HG02588 (cell line): ENCODE data around the gene NFIA.
"Not testable (repeated sequence)": the region's sequence is repeated elsewhere in the genome, so short reads cannot be mapped to it uniquely, and the experiment has no call there.

Experiments used
- ATAC-seq: cut with Tn5 transposase; IDR thresholded peaks from one replicate; pipeline ENCODE4 v1.9.1; 2021; ENCODE audit warnings: mild to moderate bottlenecking, moderate library complexity; ENCODE audit not compliant: unreplicated experiment

NFIA gene

GRCh38 chr1:61058483-61059245 is 23.7 kb upstream of the NFIA start:
- ATAC-seq, result no peak

- not testable (repeated sequence) for ATAC-seq
These were observed 20.8 kb upstream of the NFIA start for GRCh38 chr1:61061601-61062000.

DNA sequence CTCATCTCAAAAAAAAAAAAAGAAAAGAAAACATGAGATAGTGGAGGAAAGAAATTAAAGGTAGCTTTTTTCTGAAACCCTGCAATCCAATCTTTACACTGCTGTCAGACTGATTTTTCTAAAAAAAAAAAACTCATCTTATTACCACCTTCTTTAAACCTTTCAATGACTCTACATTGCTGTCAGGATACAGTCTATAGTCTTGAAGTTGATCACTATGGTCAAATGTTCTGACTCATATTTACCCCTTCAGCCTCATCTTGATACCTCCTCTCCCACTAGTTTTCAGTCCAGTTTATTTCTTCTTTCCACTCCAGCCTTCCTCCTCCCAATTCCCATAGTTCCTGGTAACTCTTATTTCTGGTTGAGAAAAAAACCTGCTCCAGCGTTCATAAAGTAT is 17.7 kb upstream of the NFIA start:
- no peak for ATAC-seq

- ATAC-seq, result no peak
These were observed 14.8 kb upstream of the NFIA start for GRCh38 chr1:61067446-61068019.

DNA sequence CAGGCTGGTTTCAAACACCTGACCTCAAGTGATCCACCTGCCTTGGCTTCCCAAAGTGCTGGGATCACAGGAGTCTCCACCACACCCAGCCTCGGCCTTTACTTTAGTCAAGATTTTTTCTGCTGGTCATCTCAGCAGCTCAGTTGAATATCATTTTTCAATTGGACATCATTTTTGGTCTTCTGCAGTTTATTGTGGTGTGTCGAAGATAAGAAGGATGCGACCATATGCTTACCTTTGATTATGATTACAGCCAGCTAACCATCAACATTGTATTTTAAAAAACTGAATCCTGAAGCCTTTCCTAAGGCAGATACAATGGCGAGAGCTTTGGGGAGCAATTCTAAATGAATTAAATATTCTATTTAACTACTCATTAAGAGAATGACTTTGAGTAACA is 12.3 kb upstream of the NFIA start:
- no peak for ATAC-seq

DNA sequence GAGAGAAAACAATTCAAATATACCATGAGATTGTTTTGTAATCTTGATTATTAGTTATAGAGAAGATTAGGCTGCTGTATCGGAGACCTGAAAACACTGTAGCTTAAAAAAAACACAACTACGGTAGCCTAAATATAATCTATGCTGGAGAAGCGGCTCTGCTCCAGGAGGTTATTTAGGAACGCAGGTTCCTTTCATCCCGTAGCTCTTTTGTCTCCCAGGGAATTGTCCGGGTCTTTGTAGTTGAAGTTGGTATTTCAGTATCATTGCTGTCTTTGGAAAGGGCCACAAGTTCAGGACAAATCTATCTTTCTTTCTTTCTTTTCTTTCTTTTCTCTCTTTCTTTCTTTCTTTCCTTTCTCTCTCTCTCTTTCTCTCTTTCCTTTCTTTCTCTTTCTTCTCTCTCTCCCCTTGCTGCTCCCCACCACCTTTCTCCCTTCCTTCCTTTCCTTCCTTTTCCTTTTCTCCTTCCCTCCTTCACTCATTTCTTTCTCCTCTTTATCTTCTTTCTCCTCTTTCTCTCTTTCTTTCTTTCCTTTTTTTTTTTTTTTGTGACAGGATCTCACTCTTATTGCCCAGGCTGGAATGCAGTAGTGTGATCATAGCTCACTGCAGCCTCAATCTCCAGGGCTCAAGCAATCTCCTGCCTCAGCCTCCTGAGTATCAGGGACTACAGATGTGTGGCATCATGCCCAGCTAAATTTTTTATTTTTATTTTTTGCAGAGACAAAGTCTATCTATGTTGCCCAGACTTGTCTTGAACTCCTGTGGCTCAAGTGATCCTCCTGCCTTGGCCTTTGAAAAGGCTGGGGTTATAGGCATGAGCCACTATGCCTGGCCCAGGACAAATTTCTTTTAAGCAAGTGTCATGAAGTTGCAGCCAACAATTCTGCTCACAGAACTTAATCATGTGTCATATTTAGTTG is 10.9 kb upstream of the NFIA start:
- no peak for ATAC-seq

DNA sequence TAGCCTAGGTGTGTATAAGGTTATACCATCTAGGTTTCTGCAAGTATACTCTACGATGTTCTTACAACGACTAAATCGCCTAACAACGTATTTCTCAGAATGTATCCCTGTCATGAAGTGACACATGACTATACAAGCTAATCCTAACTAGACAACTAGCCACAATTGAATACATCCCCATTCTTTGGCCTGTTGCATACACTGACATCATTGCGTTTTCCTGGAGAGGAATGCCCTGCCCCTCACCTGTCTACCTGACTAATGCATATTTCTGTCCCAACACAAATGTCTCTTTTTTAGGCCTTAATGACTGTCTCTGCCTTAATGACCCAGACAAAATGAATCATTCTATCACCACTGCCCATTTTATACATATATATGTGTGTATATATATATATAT is 8.5 kb upstream of the NFIA start:
- no peak for ATAC-seq

DNA sequence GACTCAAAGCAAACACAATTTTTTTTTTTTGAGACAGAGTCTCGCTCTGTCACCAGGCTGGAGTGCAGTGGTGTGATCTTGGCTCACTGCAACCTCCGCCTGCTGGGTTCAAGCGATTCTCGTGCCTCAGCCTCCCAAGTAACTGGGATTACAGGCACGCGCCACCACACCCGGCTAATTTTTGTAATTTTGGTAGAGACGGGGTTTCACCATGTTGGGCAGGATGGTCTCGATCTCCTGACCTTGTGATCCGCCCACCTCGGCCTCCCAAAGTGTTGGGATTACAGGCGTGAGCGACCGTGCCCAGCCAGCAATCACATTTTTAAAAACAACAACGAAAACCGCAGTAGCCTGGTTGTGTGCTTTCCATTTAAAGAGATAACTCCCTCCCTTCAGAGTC is 6.5 kb upstream of the NFIA start:
- not testable (repeated sequence) for ATAC-seq

- peak; percentile 76 for ATAC-seq
These were observed 5.4 kb upstream of the NFIA start for GRCh38 chr1:61076728-61077675.

DNA sequence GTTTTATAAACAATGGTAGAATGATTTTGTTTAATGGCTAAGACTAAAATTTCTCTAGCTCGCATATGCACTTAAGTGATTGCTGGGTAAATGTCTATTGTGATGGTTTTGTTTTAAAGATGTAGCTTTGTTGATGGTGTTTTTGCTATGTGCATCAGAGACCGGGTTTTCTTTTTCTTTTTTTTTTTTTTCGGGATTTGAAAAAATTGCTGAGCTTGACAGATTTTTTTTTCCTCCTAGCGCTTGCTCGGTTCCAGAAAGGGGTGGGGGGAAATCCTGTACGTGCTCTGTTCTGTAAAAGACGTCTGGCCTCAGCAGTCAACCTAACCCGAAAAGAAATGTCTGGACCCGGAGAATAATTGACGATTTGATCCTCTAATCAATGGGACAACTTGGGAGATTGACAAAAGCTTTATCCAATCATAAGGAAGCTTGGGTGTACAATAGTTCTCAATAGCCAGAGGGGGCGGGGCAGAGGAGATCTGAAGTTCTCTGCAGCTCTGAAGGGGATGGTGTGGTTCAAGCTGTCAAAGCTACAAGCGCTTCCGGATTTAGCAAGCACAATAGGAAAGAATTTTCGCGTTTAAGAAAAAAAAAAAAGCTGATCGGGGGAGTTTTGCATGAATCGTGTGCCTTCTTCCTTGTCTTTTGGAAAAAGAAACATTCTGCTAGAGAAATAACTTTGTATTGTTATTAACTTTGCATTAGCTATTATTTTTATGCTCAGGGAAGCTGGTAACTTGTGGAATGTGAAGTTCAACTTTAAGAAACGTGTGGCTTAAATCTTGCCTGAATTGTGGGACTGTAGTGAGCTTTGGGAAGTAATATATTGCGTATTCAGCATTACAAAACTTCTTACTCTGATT is 4.5 kb upstream of the NFIA start:
- ATAC-seq, result peak; percentile 58

DNA sequence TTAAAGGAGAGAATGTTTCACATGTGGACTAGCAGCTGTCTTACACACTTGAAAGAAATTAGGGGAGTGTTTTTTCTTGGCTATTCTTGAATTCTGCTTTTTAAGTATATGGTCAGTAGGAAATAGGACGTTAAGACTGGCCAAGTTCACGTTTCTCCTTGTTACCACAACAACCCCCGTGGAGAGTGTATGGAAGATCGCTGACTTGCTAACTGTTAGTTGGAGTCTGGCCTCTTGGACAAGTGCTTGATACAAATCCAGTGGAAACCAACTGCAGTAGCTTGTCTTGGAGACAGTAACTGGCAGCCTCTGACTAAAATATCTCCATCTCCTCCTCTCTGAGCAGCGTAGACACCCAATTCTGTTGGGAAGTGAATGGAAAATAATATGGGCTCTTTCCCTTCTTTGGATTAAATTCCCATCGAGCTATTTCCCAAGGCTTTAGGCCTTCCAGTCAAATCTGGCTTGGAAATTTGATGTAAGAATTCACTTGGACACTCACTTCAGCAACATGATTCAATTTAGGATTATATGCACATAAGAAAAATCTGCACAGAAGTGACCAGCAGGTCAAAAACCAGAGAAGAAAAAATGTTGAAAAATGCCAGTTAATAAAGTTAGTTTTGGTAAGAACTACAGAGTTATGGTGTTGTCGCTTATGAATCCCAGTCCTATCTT is 3.6 kb upstream of the NFIA start:
- ATAC-seq, result no peak

DNA sequence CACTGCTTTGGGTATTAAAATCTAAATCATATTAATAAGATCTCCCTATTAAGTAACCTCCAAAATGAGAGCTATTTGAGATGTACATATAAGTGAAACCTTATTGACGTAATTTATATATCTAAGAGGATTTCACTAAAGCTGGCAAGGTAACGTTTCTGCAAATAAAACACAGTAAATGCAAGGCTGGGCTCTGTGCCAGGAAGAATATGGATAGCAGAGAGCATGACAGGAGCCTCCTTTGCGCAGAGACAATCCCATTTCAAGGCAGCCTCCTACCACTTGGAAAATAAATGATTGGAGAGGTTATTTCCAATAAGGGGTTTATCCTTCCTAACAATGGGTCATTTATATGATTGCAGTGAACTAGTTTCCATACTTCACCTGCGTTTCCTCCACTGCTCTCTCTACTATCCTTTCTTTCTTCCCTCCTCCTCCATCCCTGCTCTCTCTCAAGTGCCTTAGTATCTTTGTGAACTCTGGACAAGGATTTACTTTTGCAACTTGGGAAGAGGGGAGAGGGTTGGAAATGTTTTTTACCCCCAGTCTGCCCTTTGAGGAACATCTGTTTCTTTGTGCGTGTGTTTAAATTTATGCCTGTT is 3.0 kb upstream of the NFIA start:
- ATAC-seq, result no peak

GRCh38 chr1:61079898-61080336 is 2.4 kb upstream of the NFIA start:
- ATAC-seq, result no peak

GRCh38 chr1:61080413-61081143 is 1.8 kb upstream of the NFIA start:
- ATAC-seq, result no peak

DNA sequence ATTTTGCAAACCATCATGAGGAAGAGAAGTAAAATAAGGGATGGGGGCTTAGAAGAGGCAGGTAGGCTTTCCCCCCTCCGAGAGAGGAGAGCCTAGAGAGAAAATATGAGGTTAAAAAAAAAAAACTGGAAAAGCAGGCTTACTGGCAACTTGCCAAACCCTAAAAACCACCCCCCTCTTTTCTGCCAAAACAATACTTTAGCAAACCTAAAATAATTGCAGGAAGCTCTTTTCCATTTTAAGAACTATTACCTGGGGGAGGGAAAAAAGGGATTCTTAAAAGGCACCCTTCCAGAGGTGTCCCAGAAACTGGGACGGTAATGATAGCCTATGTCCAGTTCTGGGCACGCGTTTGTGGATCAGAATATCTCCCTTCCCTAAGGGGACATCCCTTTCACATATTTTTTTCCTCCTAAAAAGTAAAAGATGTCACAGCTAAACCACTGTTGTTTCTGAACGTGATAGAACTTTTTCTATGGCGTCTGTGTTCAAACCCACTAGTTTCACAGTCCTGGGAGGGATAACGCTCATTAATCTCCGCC is 1.1 kb upstream of the NFIA start:
- no peak for ATAC-seq

- ATAC-seq, result no peak
These were observed 563 bp upstream of the NFIA start for GRCh38 chr1:61081686-61082310.
